ENCODE data around the gene NRXN3. TPM values are rescaled to one million over a fixed set of nuclear protein-coding genes. Genes with fewer than 3 reads are reported as not detected.

Gene NRXN3
- polyA plus RNA-seq, 1 experiment = 1.1 TPM

GRCh38 chr14:78576437-78577166 is 406.4 kb downstream of the NRXN3 start:
- H3K4me3 ChIP-seq (ENCODE audit: low read depth, low read length) = no peak overlapping the region
- ChIA-PET POLR2A (no interaction called here), CTCF (no interaction called here)
- H3K9me3 ChIP-seq (ENCODE audit: control insufficient read depth, insufficient read depth, low read length) = peaks cover 9% of the 10 kb centered on the region; the same call in 1 of the 2 replicates
- no peak for DNase-seq (ENCODE audit: low read depth, low spot score)
- H3K27ac ChIP-seq (ENCODE audit: low read depth, low read length) = no peak overlapping the region
- no peaks in the 10 kb centered on the region for H3K27me3 ChIP-seq (ENCODE audit: control insufficient read depth, insufficient read depth, low read length)
- TF ChIP-seq CTCF (IDR thresholded peaks at IDR 0.05; ENCODE audit: low read depth, low read length) = no peak

- Histone ChIP-seq H3K27me3 (ENCODE audit: control insufficient read depth, insufficient read depth, low read length) (no peaks in the 10 kb centered on the region), H3K9me3 (ENCODE audit: control insufficient read depth, insufficient read depth, low read length) (peaks cover 3% of the 10 kb centered on the region; the same call in 1 of the 2 replicates), H3K27ac (ENCODE audit: low read depth, low read length) (no peak overlapping the region), H3K4me3 (ENCODE audit: low read depth, low read length) (no peak overlapping the region)
- ChIA-PET POLR2A (no interaction called here), CTCF (no interaction called here)
- no peak for DNase-seq (ENCODE audit: low read depth, low spot score)
- no peak for TF ChIP-seq CTCF (IDR thresholded peaks at IDR 0.05; ENCODE audit: low read depth, low read length)
These were observed 411.1 kb downstream of the NRXN3 start for GRCh38 chr14:78581229-78581628.

DNA sequence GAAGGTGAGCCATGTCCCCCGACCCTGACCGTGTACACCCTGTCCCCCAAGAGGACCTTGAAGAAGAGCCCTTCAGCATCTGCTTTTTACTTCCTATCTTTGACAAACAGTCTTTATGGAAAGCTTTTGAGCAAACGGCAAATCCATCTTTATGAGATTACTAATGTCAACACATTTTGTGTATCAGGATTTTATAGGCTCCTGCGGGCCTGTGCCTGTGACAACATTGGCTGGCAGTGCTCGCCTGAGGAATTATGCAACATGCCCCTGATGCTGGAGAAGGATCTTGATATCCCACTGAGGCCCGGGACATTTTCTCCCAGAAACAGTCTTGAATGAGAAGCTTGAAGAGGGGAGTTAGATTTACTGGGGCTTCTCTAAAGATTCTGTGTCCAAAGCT is 416.5 kb downstream of the NRXN3 start:
- TF ChIP-seq CTCF (IDR thresholded peaks at IDR 0.05; ENCODE audit: low read depth, low read length) = no peak
- POLR2A ChIA-PET = no interaction called here
- no peak overlapping the region for H3K4me3 ChIP-seq (ENCODE audit: low read depth, low read length)
- peaks cover 15% of the 10 kb centered on the region; the same call in 1 of the 2 replicates for H3K9me3 ChIP-seq (ENCODE audit: control insufficient read depth, insufficient read depth, low read length)
- no peak for DNase-seq (ENCODE audit: low read depth, low spot score)
- CTCF ChIA-PET = no interaction called here
- no peaks in the 10 kb centered on the region for H3K27me3 ChIP-seq (ENCODE audit: control insufficient read depth, insufficient read depth, low read length)
- no peak overlapping the region for H3K27ac ChIP-seq (ENCODE audit: low read depth, low read length)

- no peak for TF ChIP-seq CTCF (IDR thresholded peaks at IDR 0.05; ENCODE audit: low read depth, low read length)
- ChIA-PET CTCF (no interaction called here), POLR2A (interaction anchor here (0.6 kb wide), 1 partner anchor 906 kb away, joined by 3 read pairs; no protein-coding TSS in a partner anchor)
These were observed 418.7 kb downstream of the NRXN3 start for GRCh38 chr14:78588906-78589305.

DNA sequence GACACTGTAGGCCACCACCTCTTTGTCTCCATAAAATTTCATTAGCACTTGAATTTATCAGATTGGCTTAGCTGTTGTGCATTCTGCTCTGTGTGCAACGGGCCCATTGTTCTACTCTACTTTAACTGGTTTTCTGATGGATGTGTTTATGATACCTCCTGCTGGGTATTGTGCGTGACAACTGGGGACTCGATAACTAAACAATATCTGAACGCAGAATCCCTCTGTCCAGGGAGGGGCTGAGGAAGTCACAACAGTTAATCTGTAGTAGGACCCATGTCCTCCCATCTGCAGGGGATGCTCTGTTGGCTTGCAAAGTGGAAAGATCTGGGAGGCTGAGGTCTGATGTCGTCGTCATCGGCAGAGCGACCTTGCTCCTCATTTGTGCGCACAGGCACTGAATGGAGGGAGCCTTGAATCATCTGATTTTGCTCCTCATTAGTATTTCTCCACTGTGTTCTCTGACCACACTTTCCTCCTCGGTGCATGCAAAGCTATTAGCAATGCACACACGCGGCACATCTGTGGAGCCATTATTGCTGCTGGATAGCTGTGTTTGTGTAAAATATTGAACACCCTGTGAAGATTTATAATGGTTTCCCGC is 422.5 kb downstream of the NRXN3 start:
- CTCF ChIA-PET = no interaction called here
- H3K9me3 ChIP-seq (ENCODE audit: control insufficient read depth, insufficient read depth, low read length) = peaks cover 22% of the 10 kb centered on the region
- no peak overlapping the region for H3K27ac ChIP-seq (ENCODE audit: low read depth, low read length)
- H3K4me3 ChIP-seq (ENCODE audit: low read depth, low read length) = no peak overlapping the region
- H3K27me3 ChIP-seq (ENCODE audit: control insufficient read depth, insufficient read depth, low read length) = no peaks in the 10 kb centered on the region
- POLR2A ChIA-PET = no interaction called here
- no peak for TF ChIP-seq CTCF (IDR thresholded peaks at IDR 0.05; ENCODE audit: low read depth, low read length)
- DNase-seq (ENCODE audit: low read depth, low spot score) = no peak

More at GRCh38 chr14:78588906-78589305, 418.7 kb downstream of the NRXN3 start:
- Histone ChIP-seq H3K27me3 (ENCODE audit: control insufficient read depth, insufficient read depth, low read length) (no peaks in the 10 kb centered on the region), H3K27ac (ENCODE audit: low read depth, low read length) (no peak overlapping the region), H3K4me3 (ENCODE audit: low read depth, low read length) (no peak overlapping the region), H3K9me3 (ENCODE audit: control insufficient read depth, insufficient read depth, low read length) (peaks cover 23% of the 10 kb centered on the region)
- no peak for DNase-seq (ENCODE audit: low read depth, low spot score)

Measured in AG04450 (cell line).